Smooth muscle cell (in vitro differentiated cells): ENCODE measurements around the gene CDH12. TPM values are rescaled to one million over a fixed set of nuclear protein-coding genes. Genes with fewer than 3 reads are reported as not detected.

Source experiments
- DNase-seq: peaks from one replicate; lab custom pipeline; 2025; ENCODE audit not compliant: unreplicated experiment; lab: John Stamatoyannopoulos, UW
- H2AFZ ChIP-seq: fragments of 200-600 bp; sonication (generic); 2 replicates; pipeline ENCODE4 v1.6.0; 2016; ENCODE audit warnings: antibody characterized with exemption, low read depth, mild to moderate bottlenecking
- H3F3A ChIP-seq: fragments of 200-600 bp; sonication (generic); 2 replicates; pipeline ENCODE4 v1.6.0; 2017; ENCODE audit warnings: antibody characterized with exemption, low read depth
- H3K27ac ChIP-seq: fragments of 200-600 bp; sonication (generic); 2 replicates; pipeline ENCODE4 v1.5.1; 2016; ENCODE audit warnings: low read depth, mild to moderate bottlenecking
- H3K27me3 ChIP-seq: fragments of 200-600 bp; sonication (generic); 2 replicates; pipeline ENCODE4 v1.6.1; 2016; ENCODE audit warnings: low read depth, mild to moderate bottlenecking
- H3K36me3 ChIP-seq: fragments of 200-600 bp; sonication (generic); 2 replicates; pipeline ENCODE4 v1.5.1; 2016; ENCODE audit warnings: low read depth
- H3K4me1 ChIP-seq: fragments of 200-600 bp; sonication (generic); 2 replicates; pipeline ENCODE4 v1.5.1; 2016; ENCODE audit warnings: low read depth
- H3K4me2 ChIP-seq: fragments of 200-600 bp; sonication (generic); 2 replicates; pipeline ENCODE4 v1.6.0; 2016; ENCODE audit warnings: mild to moderate bottlenecking
- H3K4me3 ChIP-seq: fragments of 200-600 bp; sonication (generic); 2 replicates; pipeline ENCODE4 v1.5.1; 2016; ENCODE audit warnings: mild to moderate bottlenecking
- H3K79me2 ChIP-seq: fragments of 200-600 bp; sonication (generic); 2 replicates; pipeline ENCODE4 v1.6.0; 2016; ENCODE audit warnings: low read depth, mild to moderate bottlenecking
- H3K9ac ChIP-seq: fragments of 200-600 bp; sonication (generic); 2 replicates; pipeline ENCODE4 v1.6.0; 2016; ENCODE audit warnings: low read depth
- H3K9me3 ChIP-seq: fragments of 200-600 bp; sonication (generic); replicated peaks from 2 replicates; pipeline ENCODE4 v1.5.1; 2016; ENCODE audit warnings: low read depth
- H4K20me1 ChIP-seq: fragments of 200-600 bp; sonication (generic); 2 replicates; pipeline ENCODE4 v1.6.0; 2016; ENCODE audit warnings: low read depth
- CTCF ChIP-seq: fragments of 200-600 bp; sonication (generic); IDR thresholded peaks from 2 replicates; pipeline ENCODE4 v1.5.1; 2017; ENCODE audit warnings: borderline replicate concordance, mild to moderate bottlenecking, antibody characterized with exemption; ENCODE audit not compliant: insufficient read depth, poor library complexity, severe bottlenecking
- WGBS: methylation state at CpG from one replicate; pipeline ENCODE4 v1.1.7; 2016; ENCODE audit warnings: low lambda C conversion rate; 5-methylcytosine and 5-hydroxymethylcytosine counted together
- polyA plus RNA-seq: library from polyadenylated mRNA; unstranded; fragments of >200 nt; fragmentation: Nextera tagmentation; extraction: Ambion mirVana; gene quantifications from 2 replicates; pipeline ENCODE4 v1.2.1, GENCODE V29; 2016
- total RNA-seq: library from RNA; depleted of rRNA; stranded (reverse); fragments of >200 nt; gene quantifications from 2 replicates; pipeline ENCODE4 v1.2.3, GENCODE V29; 2014

The CDH12 gene
- total and polyA plus RNA-seq, 2 experiments from 2014 or later: not detected

GRCh38 chr5:22542340-22542739 is 310.8 kb downstream of the CDH12 start:
- Histone ChIP-seq H3K79me2 (no peaks in the 10 kb centered on the region), H2AFZ (no peak overlapping the region), H3K27ac (no peak overlapping the region), H3K4me3 (no peak overlapping the region), H4K20me1 (no peaks in the 10 kb centered on the region), H3K27me3 (no peaks in the 10 kb centered on the region), H3K9me3 (no peaks in the 10 kb centered on the region), H3K9ac (no peak overlapping the region), H3F3A (no peaks in the 10 kb centered on the region), H3K4me2 (no peak overlapping the region), H3K36me3 (no peaks in the 10 kb centered on the region), H3K4me1 (no peaks in the 10 kb centered on the region)
- DNase-seq: no peak
- 62% methylated on average over 1 of the region's 1 CpG for WGBS
- no peak for TF ChIP-seq CTCF

GRCh38 chr5:22541037-22541436 is 312.1 kb downstream of the CDH12 start:
- H3K4me3 ChIP-seq: no peak overlapping the region
- no peaks in the 10 kb centered on the region for H3K79me2 ChIP-seq
- H3K4me1 ChIP-seq: no peaks in the 10 kb centered on the region
- no peak overlapping the region for H3K4me2 ChIP-seq
- no peak overlapping the region for H3K9ac ChIP-seq
- TF ChIP-seq CTCF: no peak
- no peaks in the 10 kb centered on the region for H3K36me3 ChIP-seq
- no peak overlapping the region for H3K27ac ChIP-seq
- no peaks in the 10 kb centered on the region for H4K20me1 ChIP-seq
- 70% methylated on average over 1 of the region's 1 CpG for WGBS
- no peak overlapping the region for H2AFZ ChIP-seq
- no peaks in the 10 kb centered on the region for H3K9me3 ChIP-seq
- DNase-seq: no peak
- H3F3A ChIP-seq: no peaks in the 10 kb centered on the region
- H3K27me3 ChIP-seq: no peaks in the 10 kb centered on the region

DNA sequence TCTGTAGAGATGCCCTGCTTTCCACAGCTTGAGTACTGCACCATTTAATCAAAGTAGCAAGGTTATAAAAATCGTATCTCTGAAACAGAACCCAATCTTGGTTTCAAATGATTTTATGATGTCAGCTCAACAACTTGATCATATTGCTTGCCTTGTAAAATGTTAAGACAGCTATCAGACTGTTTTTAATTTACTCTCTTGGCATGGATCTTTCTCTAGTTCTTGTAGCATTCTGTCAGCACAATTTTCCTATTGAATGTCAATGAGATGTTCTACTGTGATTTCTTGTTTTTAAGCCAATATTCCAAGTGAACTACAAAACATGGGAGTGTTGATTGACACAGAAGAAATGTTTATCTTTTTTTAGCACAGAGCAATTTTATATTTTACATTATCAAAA is 313.4 kb downstream of the CDH12 start:
- Histone ChIP-seq H3K27me3 (no peaks in the 10 kb centered on the region), H3K9me3 (no peaks in the 10 kb centered on the region), H3K4me3 (no peak overlapping the region), H3F3A (no peaks in the 10 kb centered on the region), H3K79me2 (no peaks in the 10 kb centered on the region), H3K4me2 (no peak overlapping the region), H3K36me3 (no peaks in the 10 kb centered on the region), H2AFZ (no peak overlapping the region), H3K27ac (no peak overlapping the region), H4K20me1 (no peaks in the 10 kb centered on the region), H3K4me1 (no peaks in the 10 kb centered on the region), H3K9ac (no peak overlapping the region)
- no peak for DNase-seq
- 63% methylated on average over 1 of the region's 1 CpG for WGBS
- TF ChIP-seq CTCF: no peak

GRCh38 chr5:22531986-22532385 is 321.2 kb downstream of the CDH12 start:
- no peak for TF ChIP-seq CTCF
- Histone ChIP-seq H3K27ac (no peak overlapping the region), H3K9ac (no peak overlapping the region), H3K79me2 (no peaks in the 10 kb centered on the region), H3K27me3 (no peaks in the 10 kb centered on the region), H3K4me1 (no peaks in the 10 kb centered on the region), H2AFZ (no peak overlapping the region), H3K36me3 (no peaks in the 10 kb centered on the region), H4K20me1 (no peaks in the 10 kb centered on the region), H3F3A (no peaks in the 10 kb centered on the region), H3K4me2 (no peak overlapping the region), H3K4me3 (no peak overlapping the region), H3K9me3 (no peaks in the 10 kb centered on the region)
- 91% methylated on average over 4 of the region's 4 CpGs for WGBS
- no peak for DNase-seq
